Transverse colon (tissue), 4 donors: Measurements from ENCODE around the gene HOXA1. TPM values are rescaled to one million over a fixed set of nuclear protein-coding genes. Genes with fewer than 3 reads are reported as not detected.

ENCODE experiments used
- DNase-seq: peaks from one replicate; pipeline ENCODE4 v3.0.0-alpha.2; 2019
- H3K27ac ChIP-seq, 4 donors: fragments of 200-600 bp; sonication (generic); 2 replicates each; pipeline ENCODE4 v1.5.1; 2016 to 2018; ENCODE audit warnings: inconsistent platforms in 4 of 4
- H3K27me3 ChIP-seq: fragments of 200-600 bp; sonication (generic); 2 replicates; pipeline ENCODE4 v1.5.1; 2017; ENCODE audit warnings: inconsistent platforms
- H3K36me3 ChIP-seq, 4 donors: fragments of 200-600 bp; sonication (generic); 2 replicates each; pipeline ENCODE4 v1.5.1; 2017 to 2019; ENCODE audit warnings: inconsistent platforms in 4 of 4
- H3K4me1 ChIP-seq, 4 donors: fragments of 200-600 bp; sonication (generic); 2 replicates each; pipeline ENCODE4 v1.5.1; 2017 to 2020; ENCODE audit warnings: inconsistent platforms in 4 of 4
- H3K4me3 ChIP-seq, 4 donors: fragments of 200-600 bp; sonication (generic); 1 replicate in 1 of 4; 2 replicates in 3 of 4; pipeline versions ENCODE4 v1.5.1 to v1.6.1; 2017 to 2019; ENCODE audit warnings: inconsistent platforms in 4 of 4
- H3K9me3 ChIP-seq, 2 donors: fragments of 200-600 bp; sonication (generic); 2 replicates each; pipeline ENCODE4 v1.5.1; 2017 to 2019; ENCODE audit warnings: inconsistent platforms in 2 of 2
- EP300 ChIP-seq: sonication (generic); formaldehyde crosslinking; IDR thresholded peaks from one replicate; pipeline ENCODE4 v1.6.1; 2017; ENCODE audit warnings: antibody characterized with exemption, low read depth
- POLR2A ChIP-seq: fragments of 450-650 bp; IDR thresholded peaks from one replicate; pipeline ENCODE4 v1.6.1; 2016; ENCODE audit warnings: antibody characterized with exemption, mild to moderate bottlenecking, moderate library complexity
- POLR2AphosphoS5 ChIP-seq, 3 donors: sonication (generic); formaldehyde crosslinking; IDR thresholded peaks; one replicate each; pipeline ENCODE4 v1.6.1; 2016; ENCODE audit warnings: antibody characterized with exemption in 3 of 3
- WGBS, 2 donors: methylation state at CpG; one replicate each; pipeline ENCODE4 v1.1.5; 2018; ENCODE audit warnings: low coverage in 1 of 2; 5-methylcytosine and 5-hydroxymethylcytosine counted together
- in situ Hi-C, 4 donors: fragments of 200-750 bp; cut with MboI; loops; one replicate each; pipeline versions ENCODE4 v1.15.0 to v1.15.1; 2017; ENCODE audit warnings: low sequenced_read_pairs in 3 of 4, low pct_ligation_motif_present in 1 of 4, low pct_unique_long_range_greater_than_20kb in 1 of 4
- intact Hi-C: fragments of 100-400 bp; cut with DNase I; formaldehyde crosslinking; loops from one replicate; pipeline ENCODE4 v1.15.1; 2023; ENCODE audit warnings: low total_unique reads
- total RNA-seq, 4 donors: library from RNA; depleted of rRNA; stranded (reverse); fragments of >200 nt; gene quantifications; one replicate each; pipeline ENCODE4 v1.1.0, GENCODE V29; 2016
- TF ChIP-seq, protein P1 (sequence below), 5 experiments: fragments of 200-600 bp in 3 of 5; fragments of 450-650 bp in 2 of 5; sonication (generic) in 3 of 5; IDR thresholded peaks; 1 replicate in 2 of 5; 2 replicates in 3 of 5; pipeline ENCODE4 v1.5.1; 2016 to 2017; ENCODE audit warnings: antibody characterized with exemption in 5 of 5, inconsistent platforms in 3 of 5, mild to moderate bottlenecking in 2 of 5, moderate library complexity in 1 of 5

The HOXA1 gene
- total RNA-seq, 4 donors from 2014 or later = 1.4 to 3.2 (median 1.8) TPM

DNA sequence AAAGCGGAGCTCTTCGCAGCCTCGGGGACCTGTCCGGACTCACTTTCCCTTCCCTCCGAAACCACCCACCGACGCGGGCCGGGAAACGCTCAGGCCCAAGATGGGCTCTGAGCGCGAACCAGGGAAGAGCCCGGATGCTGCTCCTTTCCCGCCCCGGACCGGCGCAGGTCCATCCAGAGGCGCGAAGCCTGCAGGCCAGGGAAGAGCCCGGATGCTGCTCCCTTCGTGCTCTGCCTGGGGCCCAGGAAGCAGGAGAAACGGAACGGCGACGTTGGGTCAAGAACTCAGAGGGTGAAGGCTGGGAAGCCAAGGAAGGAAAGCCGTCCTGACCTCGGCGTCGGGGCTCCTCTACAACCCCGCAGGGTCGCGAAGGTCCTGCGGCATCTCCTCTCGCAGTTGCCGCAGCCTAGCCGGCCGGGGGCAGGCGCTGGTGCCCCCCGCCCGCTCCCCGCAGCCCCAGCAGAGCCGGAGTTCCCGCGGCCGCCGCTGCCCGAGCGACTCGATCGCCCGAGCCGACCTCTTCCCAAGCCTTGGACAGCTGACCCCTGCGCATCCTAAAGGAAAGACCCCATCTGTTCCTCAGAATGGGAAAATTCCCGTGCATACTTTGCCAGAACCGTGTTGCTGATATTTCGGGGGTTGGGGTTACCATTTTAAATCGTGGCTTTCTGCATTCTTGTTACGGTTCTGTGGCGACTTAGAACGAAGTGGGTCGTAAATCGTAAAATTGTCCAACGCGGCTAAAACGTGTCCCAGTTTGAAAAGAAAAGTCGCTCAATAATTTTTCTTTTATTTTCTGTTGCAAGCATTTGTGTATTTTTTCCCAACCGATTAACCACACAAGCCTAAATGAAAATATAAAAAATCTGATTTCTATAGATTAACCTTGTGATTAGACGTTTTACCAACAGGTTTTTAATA is 7.5 kb downstream of the HOXA1 start:
- H3K9me3 ChIP-seq = no peaks in the 10 kb centered on the region
- H3K27me3 ChIP-seq = peaks cover 36% of the 10 kb centered on the region
- in situ Hi-C loops (no loop called here), intact Hi-C loops (no loop called here)
- H3K27ac ChIP-seq = no peak overlapping the region
- no peaks in the 10 kb centered on the region for H3K4me1 ChIP-seq
- H3K36me3 ChIP-seq = no peaks in the 10 kb centered on the region
- 59 to 61% methylated on average over 10 to 66 of the region's 68 CpGs for WGBS, 2 donors
- TF ChIP-seq POLR2AphosphoS5 (IDR thresholded peaks at IDR 0.05) (no peak), POLR2A (no peak), EP300 (no peak)
- TF ChIP-seq, protein P1, sequence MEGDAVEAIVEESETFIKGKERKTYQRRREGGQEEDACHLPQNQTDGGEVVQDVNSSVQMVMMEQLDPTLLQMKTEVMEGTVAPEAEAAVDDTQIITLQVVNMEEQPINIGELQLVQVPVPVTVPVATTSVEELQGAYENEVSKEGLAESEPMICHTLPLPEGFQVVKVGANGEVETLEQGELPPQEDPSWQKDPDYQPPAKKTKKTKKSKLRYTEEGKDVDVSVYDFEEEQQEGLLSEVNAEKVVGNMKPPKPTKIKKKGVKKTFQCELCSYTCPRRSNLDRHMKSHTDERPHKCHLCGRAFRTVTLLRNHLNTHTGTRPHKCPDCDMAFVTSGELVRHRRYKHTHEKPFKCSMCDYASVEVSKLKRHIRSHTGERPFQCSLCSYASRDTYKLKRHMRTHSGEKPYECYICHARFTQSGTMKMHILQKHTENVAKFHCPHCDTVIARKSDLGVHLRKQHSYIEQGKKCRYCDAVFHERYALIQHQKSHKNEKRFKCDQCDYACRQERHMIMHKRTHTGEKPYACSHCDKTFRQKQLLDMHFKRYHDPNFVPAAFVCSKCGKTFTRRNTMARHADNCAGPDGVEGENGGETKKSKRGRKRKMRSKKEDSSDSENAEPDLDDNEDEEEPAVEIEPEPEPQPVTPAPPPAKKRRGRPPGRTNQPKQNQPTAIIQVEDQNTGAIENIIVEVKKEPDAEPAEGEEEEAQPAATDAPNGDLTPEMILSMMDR (IDR thresholded peaks at IDR 0.05) = no peak
- DNase-seq = no peak
- H3K4me3 ChIP-seq = peak overlapping the region in 1 of 4 donors; percentile 14

DNA sequence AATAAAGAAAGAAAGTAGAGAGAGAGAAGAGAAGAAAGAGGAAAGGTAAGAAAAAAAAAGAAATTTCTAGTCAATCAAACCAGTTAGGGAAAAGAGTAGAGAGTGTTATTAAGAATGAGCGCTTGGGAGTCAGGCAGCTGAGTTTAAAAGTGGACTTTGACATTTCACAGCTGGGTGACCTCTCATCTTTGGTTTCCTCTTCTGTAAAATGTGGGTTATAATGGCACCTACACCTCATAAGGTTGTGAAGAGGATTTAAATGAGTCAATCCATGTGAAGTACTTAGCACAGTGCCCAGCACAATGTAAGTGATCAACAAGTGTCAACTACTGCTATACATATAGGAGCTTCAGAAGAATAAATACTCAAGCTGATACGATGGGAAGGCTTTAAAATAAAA is 12.2 kb downstream of the HOXA1 start:
- intact Hi-C loops (no loop called here), in situ Hi-C loops (no loop called here)
- TF ChIP-seq POLR2A (no peak), POLR2AphosphoS5 (IDR thresholded peaks at IDR 0.05) (no peak), EP300 (no peak)
- TF ChIP-seq, protein P1 (IDR thresholded peaks at IDR 0.05) = no peak
- Histone ChIP-seq H3K9me3 (no peaks in the 10 kb centered on the region), H3K27me3 (peaks cover 16% of the 10 kb centered on the region), H3K4me3 (no peak overlapping the region), H3K27ac (no peak overlapping the region), H3K36me3 (no peaks in the 10 kb centered on the region), H3K4me1 (peaks cover 0 to 6% (median 0%) of the 10 kb centered on the region in 4 donors)
- no peak for DNase-seq
- WGBS, 2 donors = 76 to 97% methylated on average over 2 of the region's 2 CpGs

DNA sequence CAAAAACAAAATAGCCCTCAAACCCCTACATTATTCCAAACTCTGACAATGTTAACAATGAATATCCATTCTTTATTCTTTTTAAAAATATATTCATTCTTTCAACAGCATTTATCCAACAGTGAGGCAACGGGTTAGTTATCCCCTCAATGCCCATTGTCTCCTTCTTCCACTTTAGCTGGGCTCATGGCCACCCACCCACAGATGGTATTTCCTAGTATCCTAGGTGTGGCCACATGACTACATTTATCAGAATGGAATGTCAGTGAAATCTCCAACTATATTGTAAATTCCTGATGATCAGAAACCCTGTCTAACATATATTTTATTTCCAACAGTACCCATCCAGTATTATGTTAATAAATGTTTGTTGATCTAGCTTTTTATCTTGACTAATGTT is 13.6 kb downstream of the HOXA1 start:
- H3K36me3 ChIP-seq = no peaks in the 10 kb centered on the region
- in situ Hi-C loops (no loop called here), intact Hi-C loops (no loop called here)
- no peaks in the 10 kb centered on the region for H3K9me3 ChIP-seq
- H3K27me3 ChIP-seq = peaks cover 1% of the 10 kb centered on the region
- WGBS, 2 donors = 93 to 100% methylated on average over 1 of the region's 1 CpG
- TF ChIP-seq, protein P1 (IDR thresholded peaks at IDR 0.05) = no peak
- no peak for TF ChIP-seq EP300
- no peak for TF ChIP-seq POLR2A
- TF ChIP-seq POLR2AphosphoS5 (IDR thresholded peaks at IDR 0.05) = no peak
- no peak for DNase-seq
- no peak overlapping the region for H3K27ac ChIP-seq
- H3K4me1 ChIP-seq = peaks cover 0 to 6% (median 0%) of the 10 kb centered on the region in 4 donors
- no peak overlapping the region for H3K4me3 ChIP-seq

DNA sequence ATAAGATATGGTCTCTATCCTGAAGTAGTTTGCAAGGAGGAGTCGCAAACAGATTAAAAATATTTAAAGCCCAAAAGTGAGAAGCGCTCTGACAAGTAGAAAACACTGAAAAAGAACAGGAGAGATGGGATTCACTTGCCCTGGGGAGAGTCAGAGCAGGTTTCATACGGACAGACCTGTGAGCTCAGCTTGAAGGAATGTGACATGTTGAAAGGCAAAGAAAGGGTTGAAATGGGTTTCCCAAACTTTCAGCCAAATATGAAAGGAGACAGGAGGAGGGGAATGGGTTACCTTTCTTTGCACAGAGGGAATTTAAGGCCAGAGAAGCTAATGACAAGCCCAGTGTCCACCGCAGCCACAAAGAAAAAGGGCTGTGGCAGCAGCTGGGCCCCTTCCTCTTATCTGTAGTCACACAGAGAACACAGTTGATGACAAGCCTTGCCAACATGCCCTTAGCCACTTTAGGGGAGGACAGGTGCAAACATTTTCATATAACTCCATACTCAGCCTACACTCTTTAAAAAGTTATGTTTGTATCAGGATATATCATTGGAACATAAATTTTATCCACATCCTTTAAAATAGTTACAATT is 14.9 kb downstream of the HOXA1 start:
- H3K4me1 ChIP-seq = peaks cover 0 to 6% (median 0%) of the 10 kb centered on the region in 4 donors
- in situ Hi-C loops = no loop called here
- intact Hi-C loops = no loop called here
- H3K9me3 ChIP-seq = no peaks in the 10 kb centered on the region
- H3K27me3 ChIP-seq = no peaks in the 10 kb centered on the region
- TF ChIP-seq POLR2A = no peak
- TF ChIP-seq, protein P1 (IDR thresholded peaks at IDR 0.05) = no peak
- TF ChIP-seq EP300 = no peak
- no peak for TF ChIP-seq POLR2AphosphoS5 (IDR thresholded peaks at IDR 0.05)
- 80 to 82% methylated on average over 3 to 4 of the region's 4 CpGs for WGBS, 2 donors
- DNase-seq = no peak
- no peaks in the 10 kb centered on the region for H3K36me3 ChIP-seq
- no peak overlapping the region for H3K4me3 ChIP-seq
- H3K27ac ChIP-seq = no peak overlapping the region
